Gastrocnemius medialis (tissue), 4 donors: ENCODE data around the gene RBPJL.

Source experiments
- CTCF ChIP-seq, 5 experiments: fragments of 450-650 bp in 3 of 5; fragments of 200-600 bp in 2 of 5; sonication (generic) in 2 of 5; IDR thresholded peaks in 4 of 5; conservative IDR thresholded peaks in 1 of 5; 1 replicate in 4 of 5; 2 replicates in 1 of 5; pipeline ENCODE4 v1.5.1; 2016 to 2019; ENCODE audit warnings: antibody characterized with exemption in 5 of 5, mild to moderate bottlenecking in 3 of 5, moderate library complexity in 3 of 5
- POLR2A ChIP-seq, 2 donors: fragments of 450-650 bp; IDR thresholded peaks; one replicate each; pipeline ENCODE4 v1.6.1; 2017; ENCODE audit warnings: antibody characterized with exemption in 2 of 2, mild to moderate bottlenecking in 2 of 2, moderate library complexity in 2 of 2

- no peak for TF ChIP-seq CTCF (IDR thresholded peaks at IDR 0.05 in 4 of 5, conservative IDR thresholded peaks at IDR 0.05 in 1 of 5)
- no peak for TF ChIP-seq POLR2A (IDR thresholded peaks at IDR 0.05)
These were observed 9.8 kb downstream of the RBPJL start for GRCh38 chr20:45316150-45317080.
